Vagina (tissue), 2 donors: ENCODE results near the gene CCDC28A. TPM values are rescaled to one million over a fixed set of nuclear protein-coding genes. Genes with fewer than 3 reads are reported as not detected.

Experiments
- DNase-seq, 2 donors: peaks; one replicate each; pipeline ENCODE4 v3.0.0-alpha.2; 2017; ENCODE audit errors: extremely low spot score in 2 of 2
- H3K27ac ChIP-seq: fragments of 200-600 bp; sonication (generic); one replicate; pipeline ENCODE4 v1.5.1; 2019
- H3K27me3 ChIP-seq: fragments of 200-600 bp; sonication (generic); one replicate; pipeline ENCODE4 v1.5.1; 2019
- H3K36me3 ChIP-seq, 2 donors: fragments of 200-600 bp; sonication (generic); one replicate each; pipeline ENCODE4 v1.5.1; 2017 to 2019
- H3K4me1 ChIP-seq: fragments of 200-600 bp; sonication (generic); one replicate; pipeline ENCODE4 v1.5.1; 2019
- H3K4me3 ChIP-seq, 2 donors: fragments of 200-600 bp; sonication (generic); 1 replicate in 1 of 2; 2 replicates in 1 of 2; pipeline ENCODE4 v1.5.1; 2016 to 2019
- H3K9me3 ChIP-seq: fragments of 200-600 bp; sonication (generic); one replicate; pipeline ENCODE4 v1.5.1; 2019
- CTCF ChIP-seq, 3 experiments: fragments of 450-650 bp in 2 of 3; fragments of 200-600 bp in 1 of 3; sonication (generic) in 1 of 3; IDR thresholded peaks; one replicate each; pipeline ENCODE4 v1.5.1; 2017 to 2019; ENCODE audit warnings: antibody characterized with exemption in 3 of 3, mild to moderate bottlenecking in 2 of 3, moderate library complexity in 2 of 3
- POLR2A ChIP-seq, 2 donors: fragments of 450-650 bp; IDR thresholded peaks; one replicate each; pipeline ENCODE4 v1.6.1; 2017; ENCODE audit warnings: antibody characterized with exemption in 2 of 2, mild to moderate bottlenecking in 2 of 2, moderate library complexity in 2 of 2
- POLR2AphosphoS5 ChIP-seq, 2 donors: sonication (generic); formaldehyde crosslinking; IDR thresholded peaks; one replicate each; pipeline ENCODE4 v1.9.0; 2017; ENCODE audit warnings: antibody characterized with exemption in 2 of 2, mild to moderate bottlenecking in 2 of 2, low read depth in 1 of 2; ENCODE audit not compliant: insufficient read depth in 1 of 2
- intact Hi-C: fragments of 100-400 bp; cut with DNase I; formaldehyde crosslinking; loops from one replicate; pipeline ENCODE4 v1.15.1; 2023
- total RNA-seq: library from RNA; depleted of rRNA; stranded (reverse); fragments of >200 nt; gene quantifications from one replicate; pipeline ENCODE4 v1.2.3, GENCODE V29; 2016

Gene CCDC28A
- total RNA-seq, 1 donor from 2014 or later, result 11.0 TPM

GRCh38 chr6:138797806-138798446 lies 24.4 kb downstream of the CCDC28A start:
- Histone ChIP-seq H3K4me3 (no peak overlapping the region), H3K27me3 (no peaks in the 10 kb centered on the region), H3K36me3 (peaks cover 0 to under 1% of the 10 kb centered on the region in 2 donors), H3K9me3 (no peaks in the 10 kb centered on the region), H3K27ac (no peak overlapping the region), H3K4me1 (peaks cover 12% of the 10 kb centered on the region)
- DNase-seq, result no peak
- TF ChIP-seq POLR2A (IDR thresholded peaks at IDR 0.05), result no peak
- intact Hi-C loops, result no loop called here

GRCh38 chr6:138800377-138801150 lies 27.0 kb downstream of the CCDC28A start:
- intact Hi-C loops, result no loop called here

GRCh38 chr6:138803331-138803730 lies 29.8 kb downstream of the CCDC28A start:
- no peak overlapping the region for H3K27ac ChIP-seq
- intact Hi-C loops, result no loop called here
- no peaks in the 10 kb centered on the region for H3K36me3 ChIP-seq

More at GRCh38 chr6:138800377-138801150, 27.0 kb downstream of the CCDC28A start:
- TF ChIP-seq CTCF (IDR thresholded peaks at IDR 0.05) (no peak), POLR2A (IDR thresholded peaks at IDR 0.05) (no peak), POLR2AphosphoS5 (IDR thresholded peaks at IDR 0.05; ENCODE audit: insufficient read depth in 1 of 2, low read depth in 1 of 2) (no peak)
- H3K27ac ChIP-seq, result no peak overlapping the region
- no peaks in the 10 kb centered on the region for H3K36me3 ChIP-seq
- DNase-seq, result no peak
- no peaks in the 10 kb centered on the region for H3K9me3 ChIP-seq
- H3K27me3 ChIP-seq, result no peaks in the 10 kb centered on the region
- H3K4me1 ChIP-seq, result peaks cover 12% of the 10 kb centered on the region
- H3K4me3 ChIP-seq, result no peak overlapping the region

GRCh38 chr6:138803861-138804260 lies 30.3 kb downstream of the CCDC28A start:
- intact Hi-C loops, result no loop called here
- H3K36me3 ChIP-seq, result no peaks in the 10 kb centered on the region
- TF ChIP-seq POLR2AphosphoS5 (IDR thresholded peaks at IDR 0.05; ENCODE audit: insufficient read depth in 1 of 2, low read depth in 1 of 2) (no peak), CTCF (IDR thresholded peaks at IDR 0.05) (no peak), POLR2A (IDR thresholded peaks at IDR 0.05) (no peak)

More at GRCh38 chr6:138803331-138803730, 29.8 kb downstream of the CCDC28A start:
- no peaks in the 10 kb centered on the region for H3K27me3 ChIP-seq
- no peaks in the 10 kb centered on the region for H3K9me3 ChIP-seq
- H3K4me1 ChIP-seq, result no peaks in the 10 kb centered on the region
- no peak overlapping the region for H3K4me3 ChIP-seq
- TF ChIP-seq POLR2AphosphoS5 (IDR thresholded peaks at IDR 0.05; ENCODE audit: insufficient read depth in 1 of 2, low read depth in 1 of 2) (no peak), POLR2A (IDR thresholded peaks at IDR 0.05) (no peak), CTCF (IDR thresholded peaks at IDR 0.05) (no peak)
- no peak for DNase-seq

GRCh38 chr6:138805016-138805765 lies 31.6 kb downstream of the CCDC28A start:
- DNase-seq, result no peak
- Histone ChIP-seq H3K4me3 (no peak overlapping the region), H3K4me1 (no peaks in the 10 kb centered on the region), H3K36me3 (no peaks in the 10 kb centered on the region), H3K27me3 (no peaks in the 10 kb centered on the region), H3K9me3 (no peaks in the 10 kb centered on the region), H3K27ac (no peak overlapping the region)
- intact Hi-C loops, result no loop called here
- TF ChIP-seq POLR2A (IDR thresholded peaks at IDR 0.05), result no peak
- no peak for TF ChIP-seq POLR2AphosphoS5 (IDR thresholded peaks at IDR 0.05; ENCODE audit: insufficient read depth in 1 of 2, low read depth in 1 of 2)
- no peak for TF ChIP-seq CTCF (IDR thresholded peaks at IDR 0.05)

More at GRCh38 chr6:138803861-138804260, 30.3 kb downstream of the CCDC28A start:
- Histone ChIP-seq H3K27ac (no peak overlapping the region), H3K4me3 (no peak overlapping the region), H3K9me3 (no peaks in the 10 kb centered on the region), H3K4me1 (no peaks in the 10 kb centered on the region), H3K27me3 (no peaks in the 10 kb centered on the region)
- no peak for DNase-seq
